NCI-H526 treated with DMSO at 0.1 percent for 48 hours (cell line): ENCODE data around the gene ZNF70.

ENCODE experiments used
- DNase-seq: peaks from one replicate; lab custom pipeline; 2025; lab: John Stamatoyannopoulos, UW

The ZNF70 gene

DNA sequence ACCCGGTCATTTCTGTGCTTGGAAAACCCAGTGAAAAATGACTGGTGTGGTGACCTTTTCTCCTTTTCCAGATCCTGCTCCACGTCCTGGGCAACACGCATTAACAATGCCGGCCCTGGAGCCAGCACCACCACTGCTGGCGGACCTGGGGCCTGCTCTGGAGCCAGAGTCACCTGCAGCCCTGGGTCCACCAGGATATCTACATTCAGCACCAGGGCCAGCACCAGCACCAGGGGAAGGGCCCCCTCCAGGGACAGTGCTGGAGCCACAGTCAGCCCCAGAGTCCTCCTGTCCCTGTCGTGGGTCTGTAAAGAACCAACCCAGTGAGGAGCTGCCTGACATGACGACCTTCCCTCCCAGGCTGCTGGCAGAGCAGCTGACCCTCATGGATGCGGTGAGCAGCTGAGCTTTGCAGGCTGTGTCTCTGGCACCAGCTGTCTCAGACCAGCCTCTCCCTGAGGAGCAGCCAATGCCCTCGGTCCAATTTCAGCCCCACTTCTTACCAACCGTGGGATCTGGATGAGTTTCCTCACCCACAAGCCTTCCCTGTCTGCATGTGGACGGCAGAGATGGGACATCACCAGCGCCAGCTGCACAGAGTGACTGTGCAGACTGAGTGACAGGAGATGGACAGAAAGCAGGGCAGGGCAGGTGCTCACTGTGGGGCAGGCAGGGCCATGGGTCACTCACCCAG is 58.2 kb downstream of the ZNF70 start:
- DNase-seq = no peak

DNA sequence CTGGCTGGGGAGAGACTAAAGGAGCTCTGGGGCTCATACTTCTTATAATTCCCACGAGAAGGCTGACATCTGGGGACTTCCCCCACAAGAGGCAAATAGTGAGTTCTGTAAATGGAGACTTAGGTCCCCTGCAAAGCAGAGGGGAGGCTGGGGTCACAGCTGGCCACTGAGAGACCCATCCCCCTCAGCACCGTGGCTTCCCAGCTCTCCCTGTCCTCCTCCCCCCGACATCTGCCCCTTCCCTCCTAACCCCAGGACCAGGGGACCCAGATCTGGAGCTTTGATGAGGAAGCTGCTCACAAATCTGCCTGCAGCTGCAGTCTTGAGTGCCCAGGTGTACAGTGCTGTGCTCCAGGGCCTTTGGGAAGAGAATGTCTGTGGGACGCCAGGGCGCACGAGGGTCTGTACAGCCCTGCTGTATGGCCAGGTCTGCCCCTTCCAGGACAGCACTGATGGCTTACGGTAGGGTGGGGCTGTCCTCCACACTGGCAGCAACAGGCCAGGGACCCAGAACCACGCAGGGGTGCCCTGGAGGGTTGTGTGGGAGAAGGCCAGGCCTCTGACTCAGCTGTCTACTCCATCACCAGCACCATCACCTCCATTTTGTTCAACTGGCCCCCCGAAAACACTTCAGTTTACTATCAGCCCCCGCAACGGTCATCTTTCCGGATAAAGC is 59.0 kb downstream of the ZNF70 start:
- no peak for DNase-seq

DNA sequence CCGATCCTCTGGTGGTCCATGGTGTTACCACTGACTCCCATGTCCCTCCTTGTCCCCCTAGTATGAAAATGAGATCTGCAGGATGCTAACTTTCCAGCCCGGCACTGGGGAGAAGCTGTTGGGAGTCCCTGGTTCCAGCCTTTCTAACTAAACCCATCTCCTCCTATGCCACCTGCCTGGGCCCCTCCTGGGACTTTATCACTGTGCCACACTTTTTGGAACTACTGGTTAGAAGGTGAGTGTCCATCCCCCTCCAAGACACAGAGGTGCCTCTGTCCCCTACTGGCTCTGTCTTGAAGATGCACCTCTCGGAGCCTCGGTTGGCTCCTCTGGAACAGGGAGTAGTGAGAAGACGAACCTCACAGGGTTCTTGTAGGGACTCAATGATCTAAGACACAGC is 60.2 kb downstream of the ZNF70 start, which contains the start of gene RGL4:
Gene RGL4, plus strand, starts transcription at position 301 of the 400 bp plus-strand sequence. CDS start 1,018 bp downstream, outside the sequence.
- no peak for DNase-seq

DNA sequence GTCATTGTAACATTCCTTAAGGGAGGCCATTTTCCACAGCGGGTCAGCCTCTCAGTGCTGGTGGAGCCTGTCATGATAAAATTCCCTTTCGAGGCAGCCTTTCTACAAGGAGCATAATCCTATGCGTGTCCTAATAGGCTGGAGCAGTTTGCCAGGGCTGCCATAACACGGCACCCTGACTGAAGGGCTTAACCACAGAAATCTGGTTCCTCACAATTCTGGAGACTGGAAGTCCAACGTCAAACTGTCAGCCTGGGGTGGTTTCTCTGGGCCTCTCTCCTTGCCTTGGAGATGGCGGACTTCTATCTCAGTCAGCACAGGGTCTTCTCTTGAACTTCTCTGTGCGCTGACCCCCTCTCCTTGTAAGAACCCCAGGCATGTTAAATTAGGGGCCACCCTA is 61.5 kb downstream of the ZNF70 start:
- no peak for DNase-seq
